PC-3 (cell line): ENCODE measurements around the gene DNAAF3. TPM values are rescaled to one million over a fixed set of nuclear protein-coding genes. Genes with fewer than 3 reads are reported as not detected.

Experiments
- ATAC-seq: fragments of 200-7000 bp; cut with Tn5 transposase; 2 replicates; pipeline ENCODE4 v1.9.1; 2020; ENCODE audit warnings: mild to moderate bottlenecking, moderate library complexity
- BruUV-seq: library from RNA; stranded (reverse); fragments of 400-500 nt; replicated peaks from 2 replicates; lab custom pipeline; 2021; lab: Mats Ljungman, UMichigan
- CTCF ChIA-PET: fragments of 300-600 bp; sonication (Branson Sonifier 250); formaldehyde crosslinking; loops from one replicate; lab custom pipeline; 2022; ENCODE audit warnings: antibody characterized with exemption; lab: Charles Lee
- POLR2A ChIA-PET: fragments of 300-600 bp; sonication (Branson Sonifier 250); formaldehyde crosslinking; loops from one replicate; lab custom pipeline; 2022; ENCODE audit warnings: antibody characterized with exemption; ENCODE audit not compliant: unreplicated experiment; lab: Charles Lee
- DNase-seq: peaks from one replicate; pipeline ENCODE4 v3.0.0-alpha.2; 2015
- H2AFZ ChIP-seq: fragments of 300-600 bp; sonication (generic); 2 replicates; pipeline ENCODE4 v1.6.0; 2016; ENCODE audit warnings: antibody characterized with exemption, low read length
- H3F3A ChIP-seq: fragments of 300-600 bp; sonication (generic); one replicate; pipeline ENCODE4 v1.6.0; 2017; ENCODE audit warnings: antibody characterized with exemption, low read length, control low read depth, mild to moderate bottlenecking; ENCODE audit not compliant: unreplicated experiment
- H3K27ac ChIP-seq: fragments of 300-600 bp; sonication (generic); 2 replicates; pipeline ENCODE4 v1.5.1; 2016; ENCODE audit warnings: mild to moderate bottlenecking, low read length
- H3K27me3 ChIP-seq: fragments of 300-600 bp; sonication (generic); 2 replicates; pipeline ENCODE4 v1.6.1; 2016; ENCODE audit warnings: low read length, mixed read lengths
- H3K36me3 ChIP-seq: fragments of 300-600 bp; sonication (generic); 2 replicates; pipeline ENCODE4 v1.6.1; 2016; ENCODE audit warnings: low read depth, mixed run types, low read length, mixed read lengths
- H3K4me1 ChIP-seq: fragments of 300-600 bp; sonication (generic); 2 replicates; pipeline ENCODE4 v1.5.1; 2016; ENCODE audit warnings: low read length; ENCODE audit not compliant: insufficient read depth
- H3K4me2 ChIP-seq: fragments of 300-600 bp; sonication (generic); 2 replicates; pipeline ENCODE4 v1.6.0; 2016; ENCODE audit warnings: low read length
- H3K4me3 ChIP-seq: fragments of 300-600 bp; sonication (generic); 2 replicates; pipeline ENCODE4 v1.5.1; 2016; ENCODE audit warnings: mild to moderate bottlenecking, low read length, mixed read lengths
- H3K79me2 ChIP-seq: fragments of 300-600 bp; sonication (generic); 2 replicates; pipeline ENCODE4 v1.6.1; 2017; ENCODE audit warnings: low read length, mixed read lengths
- H3K9ac ChIP-seq: fragments of 300-600 bp; sonication (generic); 2 replicates; pipeline ENCODE4 v1.6.0; 2016; ENCODE audit warnings: mild to moderate bottlenecking, low read length
- H3K9me2 ChIP-seq: fragments of 300-600 bp; sonication (generic); replicated peaks from 2 replicates; pipeline ENCODE4 v1.6.1; 2016; ENCODE audit warnings: mixed run types, low read length, mixed read lengths
- H3K9me3 ChIP-seq: fragments of 300-600 bp; sonication (generic); 2 replicates; pipeline ENCODE4 v1.6.1; 2016; ENCODE audit warnings: low read length, mixed read lengths
- H4K20me1 ChIP-seq: fragments of 300-600 bp; sonication (generic); 2 replicates; pipeline ENCODE4 v1.6.1; 2016; ENCODE audit warnings: low read length, mixed read lengths
- EZH2 ChIP-seq: fragments of 300-600 bp; sonication (generic); IDR thresholded peaks from one replicate; pipeline ENCODE4 v1.6.1; 2017; ENCODE audit warnings: antibody characterized with exemption, mild to moderate bottlenecking, low read length; ENCODE audit not compliant: unreplicated experiment
- EZH2phosphoT487 ChIP-seq: fragments of 300-600 bp; sonication (generic); IDR thresholded peaks from 2 replicates; pipeline ENCODE4 v1.6.1; 2018; ENCODE audit warnings: mild to moderate bottlenecking, antibody characterized with exemption, low read length, borderline replicate concordance
- intact Hi-C: fragments of 100-400 bp; cut with micrococcal nuclease; formaldehyde crosslinking; loops from 2 replicates; pipeline ENCODE4 v1.9.0; 2023
- total RNA-seq: library from RNA; depleted of rRNA; stranded (reverse); fragments of >200 nt; gene quantifications from 2 replicates; pipeline ENCODE4 v1.2.3, GENCODE V29; 2014
- TF ChIP-seq, protein P1 (sequence below): fragments of 300-600 bp; sonication (generic); conservative IDR thresholded peaks from 2 replicates; pipeline ENCODE4 v1.5.1; 2017; ENCODE audit warnings: antibody characterized with exemption, low read depth, mild to moderate bottlenecking, low read length

DNAAF3 gene
- total RNA-seq, 1 experiment from 2014 or later = 30.0 TPM

DNA sequence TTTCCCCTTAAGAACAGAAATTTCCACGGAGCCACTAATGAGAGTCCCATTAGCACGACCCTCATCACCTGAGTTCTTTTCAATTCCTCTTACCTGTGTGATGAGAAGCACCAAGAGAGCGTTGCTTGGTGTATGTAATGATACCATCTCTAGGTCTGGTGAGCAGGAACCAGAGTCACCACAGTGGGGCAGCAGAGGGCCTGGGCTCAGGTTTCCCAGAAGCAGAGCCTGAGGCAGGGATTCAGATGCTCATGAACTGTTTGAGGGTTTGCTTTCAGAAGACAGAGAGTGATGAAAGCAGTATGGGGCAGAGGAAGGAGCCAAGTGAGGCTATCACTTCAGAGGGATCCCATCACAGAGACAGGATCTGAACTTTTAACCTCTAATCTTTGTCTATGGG lies 46.0 kb upstream of the DNAAF3 start:
- TF ChIP-seq, protein P1, sequence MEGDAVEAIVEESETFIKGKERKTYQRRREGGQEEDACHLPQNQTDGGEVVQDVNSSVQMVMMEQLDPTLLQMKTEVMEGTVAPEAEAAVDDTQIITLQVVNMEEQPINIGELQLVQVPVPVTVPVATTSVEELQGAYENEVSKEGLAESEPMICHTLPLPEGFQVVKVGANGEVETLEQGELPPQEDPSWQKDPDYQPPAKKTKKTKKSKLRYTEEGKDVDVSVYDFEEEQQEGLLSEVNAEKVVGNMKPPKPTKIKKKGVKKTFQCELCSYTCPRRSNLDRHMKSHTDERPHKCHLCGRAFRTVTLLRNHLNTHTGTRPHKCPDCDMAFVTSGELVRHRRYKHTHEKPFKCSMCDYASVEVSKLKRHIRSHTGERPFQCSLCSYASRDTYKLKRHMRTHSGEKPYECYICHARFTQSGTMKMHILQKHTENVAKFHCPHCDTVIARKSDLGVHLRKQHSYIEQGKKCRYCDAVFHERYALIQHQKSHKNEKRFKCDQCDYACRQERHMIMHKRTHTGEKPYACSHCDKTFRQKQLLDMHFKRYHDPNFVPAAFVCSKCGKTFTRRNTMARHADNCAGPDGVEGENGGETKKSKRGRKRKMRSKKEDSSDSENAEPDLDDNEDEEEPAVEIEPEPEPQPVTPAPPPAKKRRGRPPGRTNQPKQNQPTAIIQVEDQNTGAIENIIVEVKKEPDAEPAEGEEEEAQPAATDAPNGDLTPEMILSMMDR = peak; percentile 99
- no peak for TF ChIP-seq EZH2phosphoT487
- Histone ChIP-seq H3K4me1 (peaks cover 37% of the 10 kb centered on the region), H3K4me3 (no peak overlapping the region), H3K4me2 (no peak overlapping the region), H3K9me3 (no peaks in the 10 kb centered on the region), H3K9me2 (no peaks in the 10 kb centered on the region), H3K27ac (no peak overlapping the region), H3K9ac (no peak overlapping the region), H4K20me1 (no peaks in the 10 kb centered on the region), H3K27me3 (no peaks in the 10 kb centered on the region), H3F3A (peaks cover 8% of the 10 kb centered on the region), H3K79me2 (no peaks in the 10 kb centered on the region), H3K36me3 (no peaks in the 10 kb centered on the region), H2AFZ (no peak overlapping the region)
- ATAC-seq = peak; percentile 29
- POLR2A ChIA-PET = no interaction called here
- CTCF ChIA-PET = no interaction called here
- intact Hi-C loops = loop anchor here (1.0 to 10.0 kb wide), 6 partner anchors 40 to 206 kb away; partner anchors contain the start of genes KMT5C, PPP6R1, RPL28 and TMEM238
- no TSS peak for BruUV-seq
- DNase-seq = peak; percentile 95

DNA sequence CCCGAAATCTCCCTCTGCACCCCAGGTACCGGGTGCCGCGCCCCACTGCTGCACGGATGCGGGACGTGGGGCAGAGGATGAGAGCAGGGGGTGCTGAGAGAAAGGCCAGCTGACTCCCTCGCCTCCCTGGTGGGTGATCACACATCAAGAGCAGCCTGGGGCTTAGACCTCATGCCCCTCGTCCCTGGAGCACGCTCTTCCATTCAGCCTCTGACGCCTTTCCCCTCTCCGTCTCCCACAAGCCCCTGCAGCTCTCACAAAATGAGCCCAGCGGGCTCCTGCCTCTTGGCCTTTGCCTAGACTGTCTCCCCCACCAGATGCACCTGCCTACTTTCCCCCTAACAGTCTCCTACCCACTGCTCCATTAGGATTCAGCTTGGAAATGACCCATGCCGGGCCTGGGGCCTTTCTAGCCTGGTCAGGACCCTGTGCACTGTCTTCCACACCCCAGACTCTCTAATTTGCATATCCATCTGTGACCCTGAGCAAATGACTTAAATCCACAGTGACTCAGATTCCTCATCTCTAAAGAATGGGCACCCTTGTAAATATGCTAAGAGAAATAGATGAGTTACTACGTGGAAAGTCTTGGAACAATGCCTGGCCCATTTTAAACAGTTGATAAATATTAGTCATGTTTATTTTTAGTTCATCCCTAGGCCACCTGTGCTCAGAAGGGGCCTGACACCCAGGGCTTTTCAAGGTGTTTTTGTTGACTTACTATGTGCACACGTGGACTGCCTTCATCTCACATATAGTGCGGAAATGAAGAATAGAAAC lies 43.5 kb upstream of the DNAAF3 start:
- ChIA-PET CTCF (no interaction called here), POLR2A (interaction anchor here (0.6 kb wide), 1 partner anchor 16 kb away, joined by 3 read pairs; no protein-coding TSS in a partner anchor)
- DNase-seq = peak; percentile 99
- Histone ChIP-seq H3K36me3 (no peaks in the 10 kb centered on the region), H3K9ac (peak overlapping the region; percentile 76), H3K4me1 (peaks cover 37% of the 10 kb centered on the region), H3K4me3 (no peak overlapping the region), H3K9me2 (no peaks in the 10 kb centered on the region), H4K20me1 (no peaks in the 10 kb centered on the region), H3K27ac (peak overlapping the region; percentile 93), H3K9me3 (no peaks in the 10 kb centered on the region), H3K27me3 (no peaks in the 10 kb centered on the region), H2AFZ (no peak overlapping the region), H3K4me2 (peak overlapping the region; percentile 39), H3K79me2 (no peaks in the 10 kb centered on the region), H3F3A (peaks cover 8% of the 10 kb centered on the region)
- intact Hi-C loops = loop anchor here (1.0 to 10.0 kb wide), 4 partner anchors 21 to 175 kb away; partner anchors contain the start of genes KMT5C, RPL28 and TMEM238
- TF ChIP-seq, protein P1 = no peak
- TF ChIP-seq EZH2 (no peak), EZH2phosphoT487 (no peak)
- BruUV-seq = no TSS peak
- ATAC-seq = peak; percentile 83
